Astrocyte (in vitro differentiated cells and primary cell): ENCODE results near the gene MOB1B.

ENCODE experiments used
- CTCF ChIP-seq: IDR thresholded peaks from 2 replicates; pipeline ENCODE4 v1.5.1; 2011; ENCODE audit warnings: low read depth, mild to moderate bottlenecking, inconsistent platforms, low read length, moderate library complexity; ENCODE audit not compliant: insufficient read depth
- EZH2 ChIP-seq: IDR thresholded peaks from 2 replicates; pipeline ENCODE4 v1.6.1; 2012; ENCODE audit warnings: mild to moderate bottlenecking, low read length, inconsistent platforms; ENCODE audit not compliant: insufficient read depth

GRCh38 chr4:70936200-70936787 lies 34.1 kb downstream of the MOB1B start:
- TF ChIP-seq CTCF (no peak), EZH2 (no peak)
